Epidermal melanocyte (primary cell): ENCODE measurements around the gene RAB42.
"Not testable (repeated sequence)": the region's sequence is repeated elsewhere in the genome, so short reads cannot be mapped to it uniquely, and the experiment has no call there.

Source experiments
- DNase-seq: peaks from one replicate; pipeline ENCODE4 v3.0.0; 2011; ENCODE audit warnings: low spot score; ENCODE audit not compliant: insufficient read length

Gene RAB42, protein sequence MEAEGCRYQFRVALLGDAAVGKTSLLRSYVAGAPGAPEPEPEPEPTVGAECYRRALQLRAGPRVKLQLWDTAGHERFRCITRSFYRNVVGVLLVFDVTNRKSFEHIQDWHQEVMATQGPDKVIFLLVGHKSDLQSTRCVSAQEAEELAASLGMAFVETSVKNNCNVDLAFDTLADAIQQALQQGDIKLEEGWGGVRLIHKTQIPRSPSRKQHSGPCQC

DNA sequence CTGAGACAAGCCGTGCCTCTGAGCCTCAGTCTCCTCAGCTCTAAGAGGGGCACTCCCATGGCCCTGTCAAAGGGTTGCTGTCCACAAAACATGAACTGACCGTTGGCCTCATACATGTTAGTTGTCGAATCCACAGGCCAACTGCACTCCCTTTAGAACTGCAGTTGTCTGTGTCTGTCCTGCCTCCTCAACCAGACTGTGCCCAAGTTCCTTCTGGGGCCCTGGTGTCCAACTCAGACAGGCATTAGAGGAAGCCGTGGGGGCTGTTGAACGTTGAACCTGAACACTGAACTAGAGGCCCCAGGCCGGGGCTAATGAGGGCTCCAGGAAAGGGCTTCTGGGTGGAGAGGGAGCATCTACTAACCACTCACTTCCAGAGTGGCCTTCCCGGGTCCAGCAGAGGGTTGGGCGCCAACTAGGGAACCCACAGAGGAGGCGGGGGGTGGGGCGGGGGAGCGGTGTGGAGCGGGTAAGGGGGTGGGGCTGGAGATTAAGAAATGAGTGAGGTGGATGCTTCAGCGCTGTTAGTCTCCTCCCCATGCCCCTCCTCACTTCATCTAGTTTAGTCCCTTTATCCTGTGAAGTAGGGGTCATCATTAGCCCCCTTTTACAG lies at the start of gene RAB42:
TSS of gene RAB42 (plus strand) at position 558 of the 613 bp plus-strand sequence. CDS start 247 bp downstream, outside the sequence.
- DNase-seq: no peak

DNA sequence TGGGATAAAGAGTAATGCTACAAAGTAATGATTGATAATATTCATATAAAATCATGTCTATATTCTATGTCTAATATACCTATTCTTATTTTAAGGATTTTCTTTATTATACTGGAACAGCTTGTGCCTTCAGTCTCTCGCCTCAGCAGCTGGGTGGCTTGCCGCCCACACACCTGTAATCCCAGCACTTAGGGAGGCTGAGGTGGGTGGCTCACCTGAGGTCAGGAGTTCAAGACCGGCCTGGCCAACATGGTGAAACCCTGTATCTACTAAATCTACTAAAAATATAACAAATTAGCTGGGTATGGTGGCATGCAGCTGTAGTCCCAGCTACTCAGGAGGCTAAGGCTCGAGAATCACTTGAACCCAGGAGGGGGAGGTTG lies 46.8 kb upstream of the RAB42 start:
- DNase-seq: no peak

DNA sequence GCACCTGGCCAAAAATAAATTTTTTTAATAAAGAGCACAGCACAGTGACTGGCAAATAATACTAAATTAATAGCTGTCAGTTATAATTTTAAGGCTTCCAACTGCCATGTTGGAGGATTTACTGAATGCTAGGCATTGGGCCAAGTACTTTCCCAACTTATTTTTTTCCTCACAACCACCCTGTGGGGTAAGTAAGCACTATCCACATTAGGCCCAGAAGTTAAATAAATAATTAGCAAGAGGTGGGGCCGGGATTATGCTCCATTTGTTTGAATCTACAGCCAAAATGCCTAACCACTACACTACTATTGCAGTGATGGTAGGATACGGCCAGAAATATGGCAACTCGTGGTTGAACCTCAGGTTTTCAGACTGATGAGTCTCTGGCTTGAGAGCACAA lies 43.7 kb upstream of the RAB42 start:
- no peak for DNase-seq

DNA sequence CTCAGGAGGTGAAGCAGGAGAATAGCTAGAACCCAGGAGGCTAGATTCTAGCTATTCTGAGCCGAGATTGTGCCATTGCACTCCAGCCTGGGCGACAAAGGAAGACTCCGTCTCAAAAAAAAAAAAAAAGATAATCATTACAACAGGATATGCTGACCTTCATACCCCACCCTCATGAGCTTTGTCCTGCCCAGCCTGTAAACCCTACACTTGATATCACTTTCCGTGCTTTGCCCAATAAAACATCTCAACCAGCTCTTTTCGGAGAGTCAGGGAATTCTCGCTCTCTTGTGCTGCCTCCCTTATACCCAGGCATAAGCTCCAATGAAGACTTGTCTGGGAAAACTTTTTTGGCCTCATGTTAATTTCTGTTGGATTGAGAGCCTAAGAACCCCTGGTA lies 40.7 kb upstream of the RAB42 start:
- DNase-seq: no peak

DNA sequence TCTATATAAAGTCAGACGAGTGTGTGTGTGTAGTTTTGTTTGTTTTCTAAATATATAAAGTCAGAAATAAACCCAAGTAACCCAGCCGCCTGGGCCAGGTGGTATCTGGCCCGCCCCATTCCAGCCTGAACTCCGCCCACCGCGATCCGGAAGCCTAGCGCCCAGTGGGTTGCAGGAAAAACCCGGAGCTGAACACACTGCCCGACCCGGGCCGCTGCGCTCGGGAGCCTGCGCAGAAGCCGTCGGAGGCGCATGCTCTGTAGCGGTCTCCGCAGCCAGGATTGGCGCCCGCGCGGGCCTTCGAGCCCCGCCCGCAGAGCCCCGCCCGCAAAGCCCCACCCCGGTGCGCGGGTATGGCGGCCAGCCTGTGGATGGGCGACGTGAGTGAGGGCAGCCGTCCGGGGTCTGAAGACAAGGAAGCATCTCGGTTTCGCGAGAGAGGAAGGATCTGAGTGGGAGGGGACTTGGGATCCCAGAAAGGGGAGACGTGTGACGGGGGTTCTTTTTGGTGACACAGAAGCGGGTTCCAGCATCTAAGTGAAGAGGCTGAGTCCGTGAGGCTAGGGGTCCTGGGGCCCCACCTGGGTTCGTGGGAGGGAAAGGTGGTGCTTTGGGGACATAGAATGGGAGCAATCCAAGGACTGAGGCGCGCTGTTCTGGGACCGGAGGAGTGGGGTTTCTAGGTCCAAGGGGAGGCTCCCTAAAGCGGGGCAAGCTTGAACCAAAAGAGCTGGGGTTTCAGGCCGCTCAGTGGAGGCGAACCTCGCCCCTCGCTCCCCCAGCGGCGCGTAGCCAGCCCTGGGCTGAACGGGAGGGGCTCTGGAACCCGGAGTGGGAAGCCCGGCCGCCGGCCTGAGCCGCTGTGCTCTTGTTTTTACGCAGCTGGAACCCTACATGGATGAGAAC lies 39.1 kb upstream of the RAB42 start, which contains the start of gene TRNAU1AP:
TSS of gene TRNAU1AP (plus strand) at position 328 of the 906 bp plus-strand sequence. CDS start at position 354, 26 bp downstream.
- DNase-seq: peak; percentile 94

DNA sequence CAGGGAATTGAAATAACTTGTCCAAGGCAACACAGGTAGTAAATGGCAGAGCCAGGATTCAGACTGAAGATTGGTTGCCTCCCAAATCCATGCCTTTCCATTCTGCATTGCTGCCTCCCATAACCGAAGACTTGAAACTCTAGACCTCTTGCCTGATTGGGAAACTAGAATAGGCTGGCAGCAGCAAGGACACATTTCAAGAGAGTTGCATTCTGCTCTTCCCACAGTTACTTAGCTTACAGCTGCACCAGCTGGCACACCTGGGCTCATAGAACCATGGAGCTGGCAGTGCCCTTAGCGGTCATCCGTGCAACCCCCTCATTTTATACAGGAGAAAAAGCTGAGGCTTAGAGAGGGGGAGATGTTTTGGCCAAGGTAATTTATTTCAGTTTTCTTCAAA lies 31.2 kb upstream of the RAB42 start:
- DNase-seq: no peak

DNA sequence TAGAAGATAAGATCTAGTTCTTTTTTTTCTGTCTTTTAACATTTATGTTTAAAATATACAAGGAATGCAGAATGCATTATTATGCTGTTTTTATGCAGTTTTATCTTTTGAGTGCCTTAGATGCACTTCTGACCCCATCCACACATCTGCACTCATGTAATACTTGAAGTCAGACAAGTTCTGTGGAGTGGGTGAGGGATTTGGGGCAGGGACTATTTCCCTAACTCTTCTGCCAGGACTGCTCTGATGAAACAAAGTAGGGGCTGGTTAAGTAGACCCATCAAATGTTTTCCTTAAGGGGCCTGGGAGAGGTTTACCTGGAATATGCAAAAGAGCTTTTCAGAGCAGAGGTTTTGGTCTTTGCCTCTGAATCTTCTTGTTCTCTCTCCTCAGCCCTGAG lies 27.8 kb upstream of the RAB42 start:
- no peak for DNase-seq

DNA sequence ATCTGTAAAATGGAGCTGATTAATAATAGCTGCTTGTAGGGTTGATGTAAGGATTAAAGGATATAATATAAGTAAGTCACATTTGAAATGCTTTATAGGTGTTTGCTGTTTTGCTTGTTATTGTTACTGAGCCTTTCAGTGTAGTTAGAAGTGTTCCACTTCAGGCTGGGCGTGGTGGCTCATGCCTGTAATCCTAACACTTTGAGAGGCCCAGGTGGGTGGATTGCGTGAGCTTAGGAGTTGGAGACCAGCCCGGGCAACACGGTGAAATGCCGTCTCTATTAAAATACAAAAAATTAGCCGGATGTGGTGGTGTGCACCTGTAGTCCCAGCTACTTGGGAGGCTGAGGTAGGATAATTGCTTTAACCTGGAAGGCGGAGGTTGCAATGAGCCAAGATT lies 27.0 kb upstream of the RAB42 start:
- no peak for DNase-seq

DNA sequence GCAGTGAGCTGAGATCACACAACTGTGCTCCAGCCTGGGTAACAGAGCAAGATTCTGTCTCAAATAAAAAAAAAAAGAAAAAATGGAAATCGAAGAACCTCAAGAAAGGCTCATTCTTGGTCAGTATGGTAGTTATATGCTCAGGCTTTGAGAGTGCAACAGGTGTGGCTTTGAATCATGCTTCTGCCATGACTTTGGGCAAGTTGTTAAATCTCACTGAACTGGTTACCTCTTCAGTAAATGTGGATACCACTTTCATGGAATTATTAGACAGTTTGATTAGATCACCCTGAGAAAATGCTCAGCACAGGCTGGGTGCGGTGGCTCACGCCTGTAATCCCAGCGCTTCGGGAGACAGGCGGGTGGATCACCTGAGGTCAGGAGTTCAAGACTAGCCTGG lies 26.3 kb upstream of the RAB42 start:
- no peak for DNase-seq

DNA sequence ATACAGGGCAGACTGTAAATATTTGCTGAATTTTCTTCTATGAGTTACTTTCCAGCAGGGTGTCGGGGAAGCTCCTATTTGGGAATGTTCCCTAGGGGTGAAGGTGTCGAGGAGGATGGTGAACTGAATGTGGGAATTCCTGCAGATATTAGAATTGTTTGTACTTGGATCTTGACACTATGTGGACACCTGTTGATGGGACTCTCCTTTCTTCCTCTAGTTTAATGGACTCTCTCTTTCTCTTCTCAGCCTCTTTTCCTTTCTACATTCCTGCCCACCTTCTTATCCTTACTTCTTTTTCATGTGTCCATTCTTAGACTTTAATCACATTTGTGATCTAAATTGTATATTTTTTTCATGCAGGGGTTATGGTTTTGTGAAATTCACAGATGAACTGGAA lies 25.1 kb upstream of the RAB42 start:
- DNase-seq: no peak

DNA sequence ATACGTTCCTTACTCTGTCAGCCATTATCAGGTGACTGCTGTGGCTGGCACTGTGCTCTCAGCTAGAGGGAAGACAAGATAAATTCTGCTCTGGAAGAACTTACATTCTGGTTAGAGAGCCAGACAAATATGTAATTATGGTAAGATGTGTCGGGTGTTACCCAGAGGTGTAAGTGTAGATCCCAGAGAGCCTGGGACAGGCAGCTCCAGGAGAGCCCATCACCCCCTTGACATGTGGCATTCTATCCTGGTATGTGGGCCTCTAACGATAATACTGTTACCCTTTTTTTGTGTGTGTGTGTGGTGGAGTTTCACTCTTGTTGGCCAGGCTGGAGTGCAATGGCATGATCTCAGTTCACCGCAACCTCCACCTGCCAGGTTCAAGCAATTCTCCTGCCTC lies 20.2 kb upstream of the RAB42 start:
- no peak for DNase-seq

DNA sequence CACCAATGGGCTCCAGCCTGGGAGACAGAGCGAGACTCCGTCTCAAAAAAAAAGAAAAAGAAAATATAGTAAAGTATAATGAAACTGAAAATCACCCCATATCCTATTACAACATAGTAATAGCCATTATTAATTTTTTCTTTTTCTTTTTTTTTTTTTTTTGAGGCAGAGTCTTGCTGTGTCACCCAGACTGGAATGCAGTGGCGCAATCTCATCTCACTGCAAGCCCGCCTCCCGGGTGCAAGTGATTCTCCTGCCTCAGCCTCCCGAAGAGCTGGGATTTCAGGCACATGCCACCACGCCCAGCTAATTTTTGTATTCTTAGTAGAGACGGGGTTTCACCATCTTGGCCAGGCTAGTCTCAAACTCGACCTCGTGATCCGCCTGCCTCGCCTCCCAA lies 19.2 kb upstream of the RAB42 start:
- not testable (repeated sequence) for DNase-seq

DNA sequence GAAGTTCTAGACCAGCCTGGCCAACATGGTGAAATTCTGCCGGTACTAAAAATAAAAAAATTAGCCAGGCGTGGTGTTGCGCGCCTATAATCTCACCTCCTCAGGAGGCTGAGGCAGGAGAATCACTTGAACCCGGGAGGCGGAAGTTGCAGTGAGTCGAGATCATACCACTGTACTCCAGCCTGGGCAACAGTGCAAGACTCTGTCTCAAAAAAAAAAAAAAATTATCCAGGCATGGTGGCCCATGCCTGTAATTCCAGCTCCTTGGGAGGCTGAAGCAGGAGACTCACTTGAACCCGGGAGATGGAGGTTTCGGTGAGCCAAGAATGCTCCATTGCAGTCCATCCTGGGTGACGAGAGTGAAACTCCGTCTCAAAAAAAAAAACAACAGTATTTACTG lies 18.5 kb upstream of the RAB42 start:
- no peak for DNase-seq

DNA sequence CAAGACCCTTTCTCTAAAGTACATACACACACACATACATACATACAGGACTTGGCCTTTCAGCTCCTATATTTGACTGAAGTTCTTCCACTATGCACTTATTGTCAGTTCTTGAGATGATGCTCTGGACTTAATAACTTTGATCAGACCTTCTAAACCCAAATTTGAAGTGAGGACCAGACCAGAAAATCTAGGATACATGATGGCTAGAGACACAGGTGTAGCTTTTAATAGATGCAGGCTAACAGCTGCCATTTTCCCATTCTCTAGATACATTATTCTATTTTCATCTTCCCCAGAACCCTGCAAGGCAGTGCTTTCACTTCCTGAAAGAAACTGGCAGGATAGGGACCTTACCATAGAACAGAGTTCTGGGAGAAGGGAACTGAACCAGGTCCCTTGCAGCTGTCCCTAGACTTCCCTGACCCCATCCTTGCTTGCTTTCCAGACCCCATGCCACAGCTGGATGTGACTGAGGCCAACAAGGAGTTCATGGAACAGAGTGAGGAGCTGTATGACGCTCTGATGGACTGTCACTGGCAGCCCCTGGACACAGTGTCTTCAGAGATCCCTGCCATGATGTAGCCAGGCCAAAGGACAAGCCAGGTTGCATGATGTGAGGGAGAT lies 14.9 kb upstream of the RAB42 start:
- no peak for DNase-seq

DNA sequence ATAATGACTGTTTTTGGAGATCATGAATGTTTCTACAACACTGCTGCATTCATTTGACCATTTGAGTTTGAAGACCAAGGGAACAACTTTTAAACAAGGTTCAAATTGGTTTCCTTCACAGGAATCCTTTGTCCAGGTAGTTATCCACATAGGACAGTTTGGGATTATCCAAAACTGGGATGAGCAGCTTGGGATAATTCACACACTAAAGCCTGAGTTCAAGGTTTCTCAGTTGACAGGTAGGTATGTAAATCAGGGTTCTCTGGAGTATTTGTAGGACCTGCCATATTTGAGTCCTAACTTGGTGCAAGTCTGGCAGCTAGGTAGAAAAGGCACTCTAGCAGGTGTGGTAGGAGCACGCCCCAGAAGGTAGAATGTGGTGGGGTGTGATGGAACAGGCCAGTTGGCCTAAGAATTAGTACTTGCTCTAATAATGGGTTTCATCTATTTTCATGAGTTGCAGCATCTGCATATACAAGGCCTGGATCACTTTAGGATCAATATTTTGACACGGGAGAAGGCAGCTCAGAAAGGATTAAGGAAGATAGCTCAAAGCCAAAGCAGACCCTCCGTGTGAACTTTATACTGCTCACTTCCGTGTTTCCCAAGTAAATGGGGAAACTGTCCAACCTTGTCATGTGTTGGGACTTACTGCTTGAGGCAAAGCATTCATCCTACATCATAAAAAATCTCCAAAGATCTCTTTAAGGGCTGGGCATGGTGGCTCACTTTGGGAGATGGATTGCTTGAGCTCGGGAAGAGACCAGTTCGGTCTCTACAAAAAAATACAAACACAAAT lies 14.1 kb upstream of the RAB42 start:
- no peak for DNase-seq

DNA sequence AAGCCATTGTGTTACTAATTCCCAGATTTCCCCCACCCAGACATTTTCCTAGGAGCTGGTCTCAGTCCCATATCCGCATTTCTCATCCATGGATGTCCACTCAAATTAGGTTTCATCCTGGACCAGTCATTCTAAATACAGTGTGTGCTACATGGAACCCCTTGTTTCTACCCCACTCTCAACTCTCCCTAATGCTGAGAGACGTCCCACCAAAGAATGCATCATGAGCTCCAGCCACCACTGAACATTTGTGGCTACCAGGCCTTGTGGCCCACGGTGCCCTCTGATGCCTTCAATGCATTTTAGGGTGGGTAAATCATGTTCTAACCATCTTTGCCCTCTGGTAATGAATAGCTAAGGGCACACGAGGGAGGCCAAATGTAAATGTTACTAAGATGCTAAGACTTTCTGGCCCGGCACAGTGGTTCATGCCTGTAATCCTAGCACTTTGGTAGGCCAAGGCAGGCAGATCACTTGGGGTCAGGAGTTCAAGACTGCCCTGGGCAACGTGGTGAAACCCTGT lies 13.3 kb upstream of the RAB42 start:
- DNase-seq: no peak

DNA sequence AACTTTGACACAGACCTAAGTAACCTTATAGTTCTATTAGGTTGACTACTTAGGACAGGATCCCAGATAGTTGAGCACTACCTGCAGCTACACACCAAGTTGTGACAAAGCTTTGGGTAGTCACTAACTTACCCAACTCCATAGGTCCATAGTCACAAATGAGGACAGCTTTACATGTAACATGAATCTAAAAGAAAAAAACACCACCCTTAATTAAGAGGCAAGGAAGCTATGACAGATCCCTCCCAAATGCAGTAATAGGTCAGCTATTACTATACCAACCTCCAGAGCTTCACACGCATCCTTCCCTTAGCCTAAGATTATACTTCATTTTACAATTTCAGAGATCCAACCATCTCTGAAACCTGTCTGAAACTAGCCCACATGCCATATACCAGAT lies 12.7 kb upstream of the RAB42 start:
- no peak for DNase-seq

DNA sequence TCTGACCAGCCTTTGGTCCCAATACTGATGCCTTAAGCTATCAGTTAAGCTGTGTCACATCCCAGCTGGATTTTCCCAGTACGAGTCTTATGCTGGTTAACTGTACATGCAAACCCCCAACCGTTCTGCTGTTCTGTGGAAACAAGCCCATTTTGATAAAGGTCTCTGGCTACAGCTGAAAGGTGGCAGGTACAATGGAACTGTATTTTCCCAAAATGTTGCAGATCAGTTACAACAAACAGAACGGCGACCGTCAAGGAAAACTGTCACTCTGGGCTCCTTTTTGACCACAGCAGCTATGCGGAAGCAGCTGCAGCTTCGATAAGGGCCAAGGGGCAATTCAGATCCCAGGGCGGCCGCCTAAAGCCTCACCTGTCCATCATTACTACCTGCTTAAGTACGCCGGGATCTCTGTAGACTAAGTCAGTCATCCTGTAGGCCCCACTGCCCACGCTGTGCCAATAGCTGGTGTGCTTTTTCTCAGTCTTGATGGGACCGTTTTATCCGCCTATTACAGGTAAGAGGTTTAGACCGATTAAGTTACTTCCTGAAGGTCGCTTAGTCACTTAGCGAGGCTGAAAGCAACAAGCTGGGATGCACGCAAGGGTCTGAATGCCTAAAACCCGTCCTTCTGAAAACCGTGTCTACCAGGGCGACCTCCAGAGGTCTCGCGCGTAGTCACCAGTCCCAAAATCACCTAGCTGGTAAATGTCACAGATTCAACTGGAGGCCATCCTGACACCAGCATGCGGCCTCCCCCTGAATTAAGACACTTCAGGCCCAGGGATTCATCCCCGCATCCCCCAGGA lies 11.1 kb upstream of the RAB42 start:
- no peak for DNase-seq

DNA sequence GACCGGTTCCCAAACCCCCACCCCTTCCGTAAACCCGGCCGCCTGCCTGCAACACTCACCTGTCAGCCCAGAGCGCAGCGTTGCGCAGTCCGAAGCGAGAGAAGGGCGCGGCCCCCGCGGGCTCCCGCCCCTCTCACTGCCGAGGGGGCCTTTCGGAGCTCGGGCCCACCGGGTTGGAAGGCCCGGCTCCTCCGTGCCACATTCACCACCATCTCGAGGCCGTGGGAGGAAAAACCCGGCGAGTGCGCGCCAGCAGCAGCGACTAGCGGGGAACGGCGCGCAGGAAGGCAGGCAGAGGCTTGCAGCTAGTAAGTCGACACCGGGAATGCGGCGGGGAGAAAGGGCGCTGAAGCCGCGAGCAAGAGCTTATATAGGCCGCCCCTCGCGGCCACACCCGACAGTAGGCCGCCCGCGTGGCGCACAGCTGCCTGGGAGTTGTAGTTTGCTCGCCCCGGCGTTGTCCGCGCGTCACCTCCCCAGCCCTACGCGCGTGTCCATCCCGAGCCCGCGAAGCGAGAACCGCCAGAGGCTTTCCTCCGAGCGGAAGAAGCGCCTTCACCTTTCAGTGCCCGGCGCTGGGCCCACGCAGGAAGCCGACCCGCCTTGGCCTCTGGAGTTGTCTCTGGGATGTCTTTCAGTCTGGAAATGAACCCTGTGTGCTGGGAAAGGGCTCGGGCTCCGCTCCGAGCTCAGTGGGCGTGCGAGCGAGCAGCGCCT lies 10.4 kb upstream of the RAB42 start:
- peak; percentile 92 for DNase-seq
